HCT116 (cell line): ENCODE data around the gene TRAF3IP1. TPM values are rescaled to one million over a fixed set of nuclear protein-coding genes. Genes with fewer than 3 reads are reported as not detected.

Experiments
- ATAC-seq: fragments of 200-7000 bp; cut with Tn5 transposase; 2 replicates; pipeline ENCODE4 v1.9.1; 2020; ENCODE audit warnings: mild to moderate bottlenecking, moderate library complexity
- BruUV-seq: library from RNA; stranded (reverse); fragments of 400-500 nt; replicated peaks from 2 replicates; lab custom pipeline; 2021; lab: Mats Ljungman, UMichigan
- CTCF ChIA-PET: fragments of 300-600 bp; sonication (Branson Sonifier 250); formaldehyde crosslinking; loops from one replicate; lab custom pipeline; 2021; ENCODE audit warnings: antibody characterized with exemption; lab: Charles Lee
- POLR2A ChIA-PET: fragments of 300-600, 350-600 bp; sonication (Branson Sonifier 250); formaldehyde crosslinking; loops from one replicate; lab custom pipeline; 2021; ENCODE audit warnings: antibody characterized with exemption; lab: Charles Lee
- RAD21 ChIA-PET, 2 experiments: fragments of 300-600 bp; sonication (Branson Sonifier 250); formaldehyde crosslinking; loops; one replicate each; lab custom pipeline; 2023; ENCODE audit warnings: low total read pairs in 2 of 2; ENCODE audit not compliant: uncharacterized antibody in 2 of 2, unreplicated experiment in 2 of 2, low non-redundant PET in 1 of 2; lab: Charles Lee
- DNase-seq: peaks from one replicate; pipeline ENCODE4 v3.0.0-alpha.2; 2010; ENCODE audit warnings: low read depth, low spot score
- H2AFZ ChIP-seq: fragments of 200-600 bp; shearing (Covaris generic), sonication (generic); 2 replicates; pipeline ENCODE4 v1.6.1; 2017; ENCODE audit warnings: low read depth, mixed run types, mixed read lengths, antibody characterized with exemption, low read length; ENCODE audit not compliant: poor library complexity, severe bottlenecking
- H3K27ac ChIP-seq: 2 replicates; pipeline ENCODE4 v1.5.1; 2012; ENCODE audit warnings: low read depth, low read length
- H3K27me3 ChIP-seq: fragments of 200-600 bp; sonication (generic); 2 replicates; pipeline ENCODE4 v1.6.1; 2016; ENCODE audit warnings: mixed run types, low read length, mixed read lengths; ENCODE audit not compliant: insufficient read depth
- H3K36me3 ChIP-seq, 2 experiments: fragments of 200-500 bp in 1 of 2; fragments of 200-600 bp in 1 of 2; sonication (Bioruptor generic) in 1 of 2; sonication (generic) in 1 of 2; 2 replicates each; pipeline versions ENCODE4 v1.5.1 to v1.6.1; 2014 to 2016; ENCODE audit warnings: low read length in 2 of 2, inconsistent platforms in 1 of 2, mixed read lengths in 1 of 2, mixed run types in 1 of 2; ENCODE audit not compliant: insufficient read depth in 2 of 2, control insufficient read depth in 1 of 2
- H3K4me1 ChIP-seq, 2 experiments: fragments of 200-600 bp in 1 of 2; sonication (generic) in 1 of 2; 2 replicates each; pipeline versions ENCODE4 v1.5.1 to v1.6.1; 2012 to 2017; ENCODE audit warnings: low read length in 2 of 2, inconsistent platforms in 1 of 2, mild to moderate bottlenecking in 1 of 2, mixed read lengths in 1 of 2, mixed run types in 1 of 2, moderate library complexity in 1 of 2; ENCODE audit not compliant: insufficient read depth in 2 of 2, control insufficient read depth in 1 of 2
- H3K4me2 ChIP-seq: fragments of 200-600 bp; sonication (generic); 2 replicates; pipeline ENCODE4 v1.6.1; 2017; ENCODE audit warnings: mixed run types, low read length, mixed read lengths
- H3K4me3 ChIP-seq, 2 experiments: fragments of 200-600 bp in 1 of 2; sonication (generic) in 1 of 2; replicated peaks in 1 of 2; 2 replicates each; pipeline ENCODE4 v1.5.1; 2011 to 2016; ENCODE audit warnings: low read length in 2 of 2, control low read depth in 1 of 2, low read depth in 1 of 2, mild to moderate bottlenecking in 1 of 2, mixed read lengths in 1 of 2, mixed run types in 1 of 2
- H3K79me2 ChIP-seq: fragments of 200-600 bp; sonication (generic); 2 replicates; pipeline ENCODE4 v1.6.1; 2017; ENCODE audit warnings: mild to moderate bottlenecking, mixed run types, low read length, moderate library complexity, mixed read lengths; ENCODE audit not compliant: insufficient read depth
- H3K9ac ChIP-seq: fragments of 200-600 bp; sonication (generic); 2 replicates; pipeline ENCODE4 v1.6.1; 2016; ENCODE audit warnings: low read length, mixed read lengths
- H3K9me2 ChIP-seq: fragments of 200-600 bp; sonication (generic), shearing (Covaris generic); 2 replicates; pipeline ENCODE4 v1.6.1; 2017; ENCODE audit warnings: mixed run types, mild to moderate bottlenecking, moderate library complexity; ENCODE audit not compliant: insufficient read depth
- H3K9me3 ChIP-seq, 2 experiments: fragments of 200-500 bp in 1 of 2; fragments of 200-600 bp in 1 of 2; sonication (Bioruptor generic) in 1 of 2; sonication (generic) in 1 of 2; 2 replicates each; pipeline ENCODE4 v1.6.1; 2014 to 2017; ENCODE audit warnings: low read length in 2 of 2, mixed read lengths in 2 of 2, inconsistent platforms in 1 of 2, low read depth in 1 of 2, mild to moderate bottlenecking in 1 of 2, mixed run types in 1 of 2, moderate library complexity in 1 of 2; ENCODE audit not compliant: control insufficient read depth in 1 of 2, insufficient read depth in 1 of 2
- H4K20me1 ChIP-seq: fragments of 200-600 bp; sonication (generic), shearing (Covaris generic); 2 replicates; pipeline ENCODE4 v1.6.1; 2017; ENCODE audit warnings: mixed run types, mild to moderate bottlenecking, moderate library complexity; ENCODE audit not compliant: insufficient read depth
- EGR1 ChIP-seq: IDR thresholded peaks from 2 replicates; pipeline ENCODE4 v1.6.1; 2012; ENCODE audit warnings: low read depth
- EZH2 ChIP-seq: fragments of 200-600 bp; sonication (generic); IDR thresholded peaks from 2 replicates; pipeline ENCODE4 v1.6.1; 2017; ENCODE audit warnings: antibody characterized with exemption, mixed run types
- EZH2phosphoT487 ChIP-seq: fragments of 200-600 bp; IDR thresholded peaks from 2 replicates; pipeline ENCODE4 v1.6.1; 2018; ENCODE audit warnings: antibody characterized with exemption, borderline replicate concordance
- FOSL1 ChIP-seq: IDR thresholded peaks from 2 replicates; pipeline ENCODE4 v1.6.1; 2012; ENCODE audit warnings: low read depth
- JUND ChIP-seq: IDR thresholded peaks from 2 replicates; pipeline ENCODE4 v1.6.1; 2012
- MAX ChIP-seq: IDR thresholded peaks from 2 replicates; pipeline ENCODE4 v1.6.1; 2012
- POLR2A ChIP-seq: IDR thresholded peaks from 2 replicates; pipeline ENCODE4 v1.7.0; 2011; ENCODE audit warnings: borderline replicate concordance; ENCODE audit not compliant: insufficient read depth, insufficient read length; ENCODE audit errors: extremely low read depth
- POLR2AphosphoS5 ChIP-seq: IDR thresholded peaks from 2 replicates; pipeline ENCODE4 v1.6.1; 2011; ENCODE audit warnings: mild to moderate bottlenecking, low read depth, low read length, moderate library complexity
- RAD21 ChIP-seq: IDR thresholded peaks from 2 replicates; pipeline ENCODE4 v1.6.1; 2012; ENCODE audit warnings: low read depth, mild to moderate bottlenecking
- SRF ChIP-seq: IDR thresholded peaks from 2 replicates; pipeline ENCODE4 v1.6.1; 2012; ENCODE audit warnings: low read depth
- TCF7L2 ChIP-seq: IDR thresholded peaks from 2 replicates; pipeline ENCODE4 v1.7.0; 2011; ENCODE audit warnings: borderline replicate concordance, inconsistent platforms; ENCODE audit not compliant: insufficient read depth, insufficient read length; ENCODE audit errors: extremely low read depth
- YY1 ChIP-seq: IDR thresholded peaks from 2 replicates; pipeline ENCODE4 v1.6.1; 2011; ENCODE audit warnings: low read length, low read depth, moderate library complexity, mild to moderate bottlenecking; ENCODE audit not compliant: insufficient replicate concordance; ENCODE audit errors: extremely low read depth
- intact Hi-C: fragments of 100-400 bp; cut with micrococcal nuclease; formaldehyde crosslinking; loops from 2 replicates; pipeline ENCODE4 v1.10.0; 2022
- total RNA-seq: library from RNA; stranded (reverse); gene quantifications from one replicate; pipeline ENCODE4 v1.2.1, GENCODE V29; 2021; ENCODE audit not compliant: unreplicated experiment
- TF ChIP-seq, protein P1 (sequence below): IDR thresholded peaks from 2 replicates; pipeline ENCODE4 v1.6.1; 2011; ENCODE audit warnings: mild to moderate bottlenecking, low read length, moderate library complexity; ENCODE audit not compliant: insufficient replicate concordance; ENCODE audit errors: extremely low read depth

Gene TRAF3IP1
- total RNA-seq, 1 experiment from 2014 or later, result 19.4 TPM

DNA sequence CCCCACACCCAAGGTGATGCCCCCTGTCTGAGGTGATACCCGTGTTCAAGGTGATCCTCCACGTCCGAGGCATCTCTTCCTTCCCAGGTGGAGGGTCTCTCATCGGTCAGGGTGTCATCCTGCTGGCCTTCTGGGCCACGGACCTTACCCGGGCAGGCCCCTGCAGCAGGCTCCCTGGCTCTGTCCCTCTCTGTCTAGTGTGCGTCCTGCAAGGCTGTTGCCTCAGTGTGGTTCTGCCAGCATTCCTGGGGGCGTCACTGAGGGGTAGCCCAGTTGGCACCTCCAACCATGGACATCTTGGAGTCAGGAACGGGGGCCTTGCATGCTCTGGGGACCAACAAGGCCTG is 26.3 kb upstream of the TRAF3IP1 start (continued):
- no peak for TF ChIP-seq EZH2phosphoT487
- TF ChIP-seq, protein P1, sequence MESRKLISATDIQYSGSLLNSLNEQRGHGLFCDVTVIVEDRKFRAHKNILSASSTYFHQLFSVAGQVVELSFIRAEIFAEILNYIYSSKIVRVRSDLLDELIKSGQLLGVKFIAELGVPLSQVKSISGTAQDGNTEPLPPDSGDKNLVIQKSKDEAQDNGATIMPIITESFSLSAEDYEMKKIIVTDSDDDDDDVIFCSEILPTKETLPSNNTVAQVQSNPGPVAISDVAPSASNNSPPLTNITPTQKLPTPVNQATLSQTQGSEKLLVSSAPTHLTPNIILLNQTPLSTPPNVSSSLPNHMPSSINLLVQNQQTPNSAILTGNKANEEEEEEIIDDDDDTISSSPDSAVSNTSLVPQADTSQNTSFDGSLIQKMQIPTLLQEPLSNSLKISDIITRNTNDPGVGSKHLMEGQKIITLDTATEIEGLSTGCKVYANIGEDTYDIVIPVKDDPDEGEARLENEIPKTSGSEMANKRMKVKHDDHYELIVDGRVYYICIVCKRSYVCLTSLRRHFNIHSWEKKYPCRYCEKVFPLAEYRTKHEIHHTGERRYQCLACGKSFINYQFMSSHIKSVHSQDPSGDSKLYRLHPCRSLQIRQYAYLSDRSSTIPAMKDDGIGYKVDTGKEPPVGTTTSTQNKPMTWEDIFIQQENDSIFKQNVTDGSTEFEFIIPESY, result no peak
- no peak for TF ChIP-seq POLR2A
- no peak for TF ChIP-seq MAX

- Histone ChIP-seq H3K79me2 (no peaks in the 10 kb centered on the region), H3K4me2 (no peak overlapping the region), H3K36me3 (no peaks in the 10 kb centered on the region), H3K4me3 (no peak overlapping the region), H4K20me1 (no peaks in the 10 kb centered on the region), H3K9me3 (no peaks in the 10 kb centered on the region), H2AFZ (no peak overlapping the region), H3K9ac (no peak overlapping the region), H3K9me2 (no peaks in the 10 kb centered on the region), H3K27ac (no peak overlapping the region), H3K4me1 (peaks cover 13 to 16% of the 10 kb centered on the region in 2 experiments), H3K27me3 (no peaks in the 10 kb centered on the region)
- ChIA-PET CTCF (interaction anchor here (1.6 kb wide), 1 partner anchor 11 kb away, joined by 6 read pairs; no protein-coding TSS in a partner anchor), RAD21 (no interaction called here), POLR2A (no interaction called here)
- no peak for TF ChIP-seq EGR1
- TF ChIP-seq RAD21, result no peak
- no peak for TF ChIP-seq SRF
- TF ChIP-seq POLR2A, result no peak
- TF ChIP-seq TCF7L2, result no peak
- TF ChIP-seq YY1, result no peak
- TF ChIP-seq POLR2AphosphoS5, result no peak
- no peak for TF ChIP-seq FOSL1
- no peak for TF ChIP-seq EZH2
- TF ChIP-seq JUND, result no peak
- BruUV-seq, result no TSS peak
- DNase-seq, result no peak
- intact Hi-C loops, result no loop called here
- no peak for ATAC-seq
These were observed 25.8 kb upstream of the TRAF3IP1 start for GRCh38 chr2:238294393-238295143.
